H9 (cell line): ENCODE measurements around the gene SNAPC2. TPM values are rescaled to one million over a fixed set of nuclear protein-coding genes. Genes with fewer than 3 reads are reported as not detected.
A peak's percentile ranks its signal among the peaks of the same experiment; 100 is the strongest.

Source experiments
- DNase-seq: peaks from one replicate; pipeline ENCODE4 v3.0.0-alpha.2; 2017
- H2AFZ ChIP-seq: one replicate; pipeline ENCODE4 v1.6.1; 2013; ENCODE audit warnings: mild to moderate bottlenecking, low read length, control low read depth, moderate library complexity
- H2AK5ac ChIP-seq: 2 replicates; pipeline ENCODE4 v1.6.1; 2013; ENCODE audit warnings: low read length, control low read depth, mixed read lengths; ENCODE audit not compliant: insufficient read length
- H2BK120ac ChIP-seq: one replicate; pipeline ENCODE4 v1.6.1; 2013; ENCODE audit warnings: low read depth, mild to moderate bottlenecking, low read length, control low read depth, inconsistent platforms; ENCODE audit not compliant: poor library complexity, severe bottlenecking
- H2BK12ac ChIP-seq: 2 replicates; pipeline ENCODE4 v1.6.1; 2013; ENCODE audit warnings: low read length, control low read depth, mixed read lengths, low read depth; ENCODE audit not compliant: insufficient read length
- H2BK15ac ChIP-seq: 2 replicates; pipeline ENCODE4 v1.6.1; 2013; ENCODE audit warnings: low read depth, low read length, control low read depth
- H2BK20ac ChIP-seq: one replicate; pipeline ENCODE4 v1.6.1; 2013; ENCODE audit warnings: low read depth, mild to moderate bottlenecking, low read length, control low read depth, inconsistent platforms; ENCODE audit not compliant: poor library complexity, severe bottlenecking
- H2BK5ac ChIP-seq: 2 replicates; pipeline ENCODE4 v1.6.1; 2013; ENCODE audit warnings: low read length, control low read depth, mixed read lengths; ENCODE audit not compliant: insufficient read length
- H3K14ac ChIP-seq: 2 replicates; pipeline ENCODE4 v1.6.1; 2013; ENCODE audit warnings: low read length, control low read depth; ENCODE audit not compliant: insufficient read depth
- H3K18ac ChIP-seq: 2 replicates; pipeline ENCODE4 v1.6.1; 2013; ENCODE audit warnings: low read depth, mild to moderate bottlenecking, mixed read lengths, low read length, control low read depth; ENCODE audit not compliant: insufficient read length
- H3K23ac ChIP-seq: 2 replicates; pipeline ENCODE4 v1.6.1; 2013; ENCODE audit warnings: low read length, control low read depth, mixed read lengths, low read depth; ENCODE audit not compliant: insufficient read length
- H3K23me2 ChIP-seq: 2 replicates; pipeline ENCODE4 v1.6.1; 2013; ENCODE audit warnings: low read depth, mild to moderate bottlenecking, mixed read lengths, low read length, control low read depth; ENCODE audit not compliant: insufficient read length, poor library complexity, severe bottlenecking
- H3K27ac ChIP-seq: 2 replicates; pipeline ENCODE4 v1.5.1; 2013; ENCODE audit warnings: low read length, control low read depth, mixed read lengths, low read depth; ENCODE audit not compliant: insufficient read length
- H3K27me3 ChIP-seq: 2 replicates; pipeline ENCODE4 v1.6.1; 2013; ENCODE audit warnings: low read length, control low read depth, inconsistent platforms; ENCODE audit not compliant: insufficient read depth
- H3K4ac ChIP-seq: 2 replicates; pipeline ENCODE4 v1.6.1; 2013; ENCODE audit warnings: low read depth, mild to moderate bottlenecking, control low read depth, inconsistent platforms, low read length, moderate library complexity
- H3K4me1 ChIP-seq: 2 replicates; pipeline ENCODE4 v1.6.1; 2013; ENCODE audit warnings: low read length, control low read depth, inconsistent platforms; ENCODE audit not compliant: insufficient read depth
- H3K4me2 ChIP-seq: 2 replicates; pipeline ENCODE4 v1.6.1; 2013; ENCODE audit warnings: low read length, control low read depth, mixed read lengths; ENCODE audit not compliant: insufficient read length, insufficient read depth
- H3K56ac ChIP-seq: 2 replicates; pipeline ENCODE4 v1.6.1; 2013; ENCODE audit warnings: low read depth, mild to moderate bottlenecking, mixed read lengths, low read length, control low read depth; ENCODE audit not compliant: insufficient read length
- H3K79me1 ChIP-seq: 2 replicates; pipeline ENCODE4 v1.6.1; 2013; ENCODE audit warnings: low read depth, mild to moderate bottlenecking, moderate library complexity, low read length, control low read depth, inconsistent platforms; ENCODE audit not compliant: insufficient read depth, poor library complexity, severe bottlenecking
- H3K79me2 ChIP-seq: 2 replicates; pipeline ENCODE4 v1.6.1; 2013; ENCODE audit warnings: low read length, control low read depth, inconsistent platforms; ENCODE audit not compliant: insufficient read depth
- H3K9ac ChIP-seq: 2 replicates; pipeline ENCODE4 v1.6.1; 2013; ENCODE audit warnings: low read length, control low read depth, mixed read lengths; ENCODE audit not compliant: insufficient read length; ENCODE audit errors: extremely low read depth
- H3K9me3 ChIP-seq: one replicate; pipeline ENCODE4 v1.6.1; 2013; ENCODE audit warnings: low read depth, low read length, inconsistent platforms; ENCODE audit not compliant: control insufficient read depth
- H3T11ph ChIP-seq: one replicate; pipeline ENCODE4 v1.6.1; 2013; ENCODE audit warnings: mild to moderate bottlenecking, low read length, control low read depth, inconsistent platforms
- H4K20me1 ChIP-seq: one replicate; pipeline ENCODE4 v1.6.1; 2013; ENCODE audit not compliant: control insufficient read depth, insufficient read length, insufficient read depth
- H4K5ac ChIP-seq: 2 replicates; pipeline ENCODE4 v1.6.1; 2013; ENCODE audit warnings: low read depth, mild to moderate bottlenecking, mixed read lengths, low read length, control low read depth; ENCODE audit not compliant: insufficient read length
- H4K8ac ChIP-seq: replicated peaks from 2 replicates; pipeline ENCODE4 v1.6.1; 2013; ENCODE audit warnings: low read length, control low read depth, mixed read lengths, low read depth; ENCODE audit not compliant: insufficient read length
- H4K91ac ChIP-seq: 2 replicates; pipeline ENCODE4 v1.6.1; 2013; ENCODE audit warnings: low read depth, mild to moderate bottlenecking, moderate library complexity, mixed read lengths, low read length, control low read depth; ENCODE audit not compliant: insufficient read length
- H3K27ac Mint-ChIP-seq, 3 experiments: 2 replicates in 2 of 3; 3 replicates in 1 of 3; pipeline ENCODE4 v1.8.0; 2020 to 2021; ENCODE audit warnings: mixed read lengths in 3 of 3, mild to moderate bottlenecking in 1 of 3, moderate library complexity in 1 of 3
- H3K27me3 Mint-ChIP-seq: 2 replicates; pipeline ENCODE4 v1.8.0; 2021; ENCODE audit warnings: low read depth, mild to moderate bottlenecking, moderate library complexity, mixed read lengths
- H3K36me3 Mint-ChIP-seq, 3 experiments: 2 replicates in 2 of 3; 3 replicates in 1 of 3; pipeline ENCODE4 v1.8.0; 2020 to 2021; ENCODE audit warnings: low read depth in 3 of 3, mixed read lengths in 3 of 3; ENCODE audit not compliant: insufficient read depth in 1 of 3
- H3K4me1 Mint-ChIP-seq, 2 experiments: 2 replicates each; pipeline ENCODE4 v1.8.0; 2020; ENCODE audit warnings: mixed read lengths in 2 of 2
- H3K4me3 Mint-ChIP-seq, 2 experiments: 2 replicates in 1 of 2; 3 replicates in 1 of 2; pipeline ENCODE4 v1.8.0; 2020 to 2021; ENCODE audit warnings: mild to moderate bottlenecking in 2 of 2, mixed read lengths in 2 of 2, moderate library complexity in 1 of 2
- H3K9me3 Mint-ChIP-seq, 2 experiments: 2 replicates in 1 of 2; 3 replicates in 1 of 2; pipeline ENCODE4 v1.8.0; 2020; ENCODE audit warnings: mild to moderate bottlenecking in 2 of 2, mixed read lengths in 2 of 2, moderate library complexity in 1 of 2
- WGBS: extraction: QIAGEN DNeasy Blood & Tissue Kit; methylation state at CpG from one replicate; pipeline ENCODE4 v1.1.7; 2013; ENCODE audit warnings: missing lambda C conversion rate, low lambda C conversion rate, mixed read lengths; ENCODE audit not compliant: insufficient read length; ENCODE audit errors: extremely low coverage; 5-methylcytosine and 5-hydroxymethylcytosine counted together
- total RNA-seq: library from RNA; stranded (reverse); gene quantifications from 2 replicates; pipeline ENCODE4 v1.2.1, GENCODE V29; 2021
- TF ChIP-seq, protein P1 (sequence below): fragments of 200-600 bp; sonication (generic); conservative IDR thresholded peaks from 3 replicates; pipeline ENCODE4 v1.8.0; 2021; ENCODE audit warnings: antibody characterized with exemption, mild to moderate bottlenecking

The SNAPC2 gene
- total RNA-seq, 1 experiment from 2014 or later: 17.8 TPM

DNA sequence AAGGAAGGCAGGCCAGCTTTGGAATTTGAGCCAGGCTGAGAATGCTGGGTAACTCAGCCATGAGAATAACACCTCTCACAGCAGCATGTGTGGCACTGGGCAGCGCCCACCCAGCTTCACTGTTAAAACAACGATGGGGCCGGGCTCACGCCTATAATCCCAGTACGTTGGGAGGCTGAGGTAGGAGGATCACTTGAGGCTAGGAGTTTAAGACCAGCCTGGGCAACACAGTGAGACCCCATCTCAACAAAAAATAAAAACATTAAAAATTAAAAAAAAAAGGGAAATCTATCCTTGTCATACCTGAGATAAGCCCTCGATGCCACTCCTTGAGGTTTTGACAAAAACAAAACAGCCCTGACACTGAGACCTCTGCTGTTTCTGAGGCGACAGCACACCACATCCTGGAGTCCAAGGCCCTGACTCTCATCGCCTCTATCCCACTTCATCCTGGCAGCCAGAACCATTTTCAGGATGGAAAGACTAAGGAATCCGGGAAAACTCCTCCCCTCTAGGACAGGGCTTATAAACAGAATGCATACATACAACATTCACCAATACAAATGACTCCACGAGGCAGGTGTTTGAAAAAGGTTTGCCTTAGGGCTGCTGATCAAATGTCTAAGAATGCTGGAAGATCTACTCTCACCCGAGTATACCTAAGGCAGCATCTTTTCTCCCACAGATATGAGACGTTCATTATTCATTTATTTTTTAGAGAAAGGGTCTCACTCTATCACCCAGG is 46.0 kb downstream of the SNAPC2 start:
- H4K8ac ChIP-seq: no peak overlapping the region
- no peak overlapping the region for H3K4ac ChIP-seq
- peaks cover 17 to 22% of the 10 kb centered on the region in 2 experiments for H3K4me1 Mint-ChIP-seq
- H3T11ph ChIP-seq: no peak overlapping the region
- no peak for DNase-seq
- no peak overlapping the region for H3K23ac ChIP-seq
- no peaks in the 10 kb centered on the region for H3K27me3 Mint-ChIP-seq
- H2BK5ac ChIP-seq: no peak overlapping the region
- H4K20me1 ChIP-seq: no peaks in the 10 kb centered on the region
- H3K27ac Mint-ChIP-seq: peak overlapping the region in 1 of 3 experiments; percentile 93; a peak in 2 of 7 replicates
- no peaks in the 10 kb centered on the region for H3K79me2 ChIP-seq
- H4K5ac ChIP-seq: no peak overlapping the region
- no peaks in the 10 kb centered on the region for H3K79me1 ChIP-seq
- no peak overlapping the region for H3K18ac ChIP-seq
- no peak overlapping the region for H4K91ac ChIP-seq
- H3K23me2 ChIP-seq: no peaks in the 10 kb centered on the region
- H3K27me3 ChIP-seq: no peaks in the 10 kb centered on the region
- TF ChIP-seq, protein P1, sequence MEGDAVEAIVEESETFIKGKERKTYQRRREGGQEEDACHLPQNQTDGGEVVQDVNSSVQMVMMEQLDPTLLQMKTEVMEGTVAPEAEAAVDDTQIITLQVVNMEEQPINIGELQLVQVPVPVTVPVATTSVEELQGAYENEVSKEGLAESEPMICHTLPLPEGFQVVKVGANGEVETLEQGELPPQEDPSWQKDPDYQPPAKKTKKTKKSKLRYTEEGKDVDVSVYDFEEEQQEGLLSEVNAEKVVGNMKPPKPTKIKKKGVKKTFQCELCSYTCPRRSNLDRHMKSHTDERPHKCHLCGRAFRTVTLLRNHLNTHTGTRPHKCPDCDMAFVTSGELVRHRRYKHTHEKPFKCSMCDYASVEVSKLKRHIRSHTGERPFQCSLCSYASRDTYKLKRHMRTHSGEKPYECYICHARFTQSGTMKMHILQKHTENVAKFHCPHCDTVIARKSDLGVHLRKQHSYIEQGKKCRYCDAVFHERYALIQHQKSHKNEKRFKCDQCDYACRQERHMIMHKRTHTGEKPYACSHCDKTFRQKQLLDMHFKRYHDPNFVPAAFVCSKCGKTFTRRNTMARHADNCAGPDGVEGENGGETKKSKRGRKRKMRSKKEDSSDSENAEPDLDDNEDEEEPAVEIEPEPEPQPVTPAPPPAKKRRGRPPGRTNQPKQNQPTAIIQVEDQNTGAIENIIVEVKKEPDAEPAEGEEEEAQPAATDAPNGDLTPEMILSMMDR: no peak
- H2AK5ac ChIP-seq: no peak overlapping the region
- H3K9me3 Mint-ChIP-seq: no peaks in the 10 kb centered on the region
- no peak overlapping the region for H2BK20ac ChIP-seq
- H3K14ac ChIP-seq: no peak overlapping the region
- no peak overlapping the region for H2BK120ac ChIP-seq
- H3K4me2 ChIP-seq: no peak overlapping the region
- H3K9me3 ChIP-seq: no peaks in the 10 kb centered on the region
- WGBS: no CpG with 5 or more reads among the region's 12 CpGs
- no peak overlapping the region for H3K27ac ChIP-seq
- no peak overlapping the region for H3K4me3 Mint-ChIP-seq
- no peak overlapping the region for H3K56ac ChIP-seq
- no peaks in the 10 kb centered on the region for H3K4me1 ChIP-seq
- H3K9ac ChIP-seq: no peak overlapping the region
- H2BK12ac ChIP-seq: no peak overlapping the region
- H3K36me3 Mint-ChIP-seq: peaks cover 39 to 81% (median 78%) of the 10 kb centered on the region in 3 experiments
- H2BK15ac ChIP-seq: no peak overlapping the region
- no peak overlapping the region for H2AFZ ChIP-seq
